Upper lobe of right lung (tissue), 1 donor: Measurements from ENCODE around the gene ZNF311. TPM values are rescaled to one million over a fixed set of nuclear protein-coding genes. Genes with fewer than 3 reads are reported as not detected.
A peak's percentile ranks its signal among the peaks of the same experiment; 100 is the strongest.
"Not testable (repeated sequence)": the region's sequence is repeated elsewhere in the genome, so short reads cannot be mapped to it uniquely, and the experiment has no call there.

Source experiments
- ATAC-seq: fragments of 200-7000 bp; cut with Tn5 transposase; one replicate; pipeline ENCODE4 v1.9.1; 2020; ENCODE audit warnings: mild to moderate bottlenecking, moderate library complexity
- DNase-seq: peaks from one replicate; pipeline ENCODE4 v3.0.0-alpha.2; 2020
- H3K27ac ChIP-seq: fragments of 200-600 bp; one replicate; pipeline ENCODE4 v1.8.0; 2022
- H3K27me3 ChIP-seq: fragments of 200-600 bp; one replicate; pipeline ENCODE4 v1.8.0; 2022; ENCODE audit warnings: mild to moderate bottlenecking
- H3K36me3 ChIP-seq: fragments of 200-600 bp; one replicate; pipeline ENCODE4 v1.8.0; 2022
- H3K4me1 ChIP-seq: fragments of 200-600 bp; one replicate; pipeline ENCODE4 v1.8.0; 2022
- H3K4me3 ChIP-seq: fragments of 200-600 bp; one replicate; pipeline ENCODE4 v1.8.0; 2022; ENCODE audit warnings: mild to moderate bottlenecking
- H3K9me3 ChIP-seq: fragments of 200-600 bp; one replicate; pipeline ENCODE4 v1.8.0; 2022
- CTCF ChIP-seq: fragments of 200-600 bp; IDR thresholded peaks from one replicate; pipeline ENCODE4 v1.8.0; 2022; ENCODE audit warnings: antibody characterized with exemption
- intact Hi-C: fragments of 100-400 bp; cut with DNase I; formaldehyde crosslinking; loops from one replicate; pipeline ENCODE4 v1.11.0; 2022
- total RNA-seq: library from RNA; stranded (reverse); fragmentation: NEBNext Ultra II Directional; extraction: Animal tissue kit (Norgen Biotek cat#: 25700); gene quantifications from one replicate; pipeline ENCODE4 v1.2.1, GENCODE V29; 2021
- donor health status: DM: no; HTN: yes; CAD: no; lungs with severe emphysema.

Gene ZNF311
- total RNA-seq, 1 donor from 2014 or later: 1.8 TPM

- DNase-seq: no peak
- H3K9me3 ChIP-seq: no peaks in the 10 kb centered on the region
- no peak for ATAC-seq
- H3K4me1 ChIP-seq: peaks cover 7% of the 10 kb centered on the region
- H3K27ac ChIP-seq: no peak overlapping the region
- no peak overlapping the region for H3K4me3 ChIP-seq
- TF ChIP-seq CTCF: no peak
- intact Hi-C loops: no loop called here
- H3K36me3 ChIP-seq: no peaks in the 10 kb centered on the region
- H3K27me3 ChIP-seq: peaks cover 21% of the 10 kb centered on the region
These were observed 48.8 kb downstream of the ZNF311 start for GRCh38 chr6:28956331-28956730.

DNA sequence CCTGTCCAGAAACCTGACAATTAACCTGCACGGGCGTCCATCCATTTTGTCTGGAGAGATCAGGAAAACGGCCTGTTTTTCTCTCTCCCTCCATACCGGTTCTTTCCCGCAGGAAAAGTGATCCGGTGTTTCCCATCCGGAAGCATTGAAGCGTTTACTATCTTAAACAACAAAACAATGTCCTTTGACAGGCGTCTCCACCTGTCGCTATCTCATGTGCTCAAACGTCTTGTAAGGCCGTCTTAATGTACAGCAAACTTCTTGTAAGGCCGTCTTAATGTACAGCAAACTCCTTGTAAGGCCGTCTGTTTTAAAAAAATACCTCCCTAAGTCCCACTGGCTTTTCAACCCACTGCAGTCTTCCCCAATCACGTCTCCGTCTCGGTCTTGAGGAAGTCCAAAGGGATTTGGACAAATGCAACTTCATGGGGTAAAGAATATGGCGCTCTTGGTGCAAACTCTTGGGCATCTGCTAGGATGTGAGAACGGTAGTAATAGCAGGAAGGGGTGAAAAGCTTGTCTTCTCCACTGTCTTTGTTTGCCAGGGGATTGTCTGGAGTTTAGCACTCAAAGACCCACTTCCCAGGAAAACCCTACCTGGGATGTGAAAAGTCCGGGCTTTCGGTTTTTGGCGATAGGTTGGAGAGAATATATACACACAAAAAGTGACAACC is 51.4 kb downstream of the ZNF311 start:
- ATAC-seq: no peak

DNA sequence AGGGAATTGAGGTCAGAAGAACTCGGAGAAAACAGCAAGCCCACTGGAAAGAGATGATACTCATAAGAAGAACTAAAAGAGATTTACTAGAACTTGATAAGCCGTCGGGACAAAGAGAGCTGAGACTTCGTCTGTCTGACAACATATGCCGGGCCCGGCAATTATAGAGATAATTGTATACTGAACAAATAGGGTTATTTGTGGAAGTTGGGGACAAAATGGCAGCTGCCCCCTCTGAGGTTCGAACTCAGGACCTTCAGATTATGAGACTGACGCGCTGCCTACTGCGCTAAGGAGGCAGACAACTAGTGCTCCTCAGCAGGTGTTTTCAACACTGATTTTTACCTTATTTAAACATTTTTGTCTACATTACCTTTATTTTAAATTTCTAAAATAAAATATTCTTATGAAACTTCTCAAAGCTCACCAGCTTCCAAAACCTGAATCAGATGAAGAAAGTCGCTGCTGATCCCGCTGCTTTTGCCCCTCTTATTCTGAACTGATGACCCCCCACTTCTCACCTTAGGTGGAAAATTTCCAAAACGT is 52.0 kb downstream of the ZNF311 start:
- Histone ChIP-seq H3K9me3 (no peaks in the 10 kb centered on the region), H3K27me3 (peaks cover 21% of the 10 kb centered on the region), H3K4me1 (peaks cover 7% of the 10 kb centered on the region), H3K4me3 (peak overlapping the region; percentile 24), H3K27ac (no peak overlapping the region), H3K36me3 (no peaks in the 10 kb centered on the region)
- intact Hi-C loops: no loop called here
- peak; percentile 55 for ATAC-seq
- no peak for DNase-seq
- TF ChIP-seq CTCF: no peak

More for the DNA sequence above, 51.4 kb downstream of the ZNF311 start:
- H3K27ac ChIP-seq: no peak overlapping the region
- H3K9me3 ChIP-seq: no peaks in the 10 kb centered on the region
- H3K4me3 ChIP-seq: peak overlapping the region; percentile 24
- peaks cover 7% of the 10 kb centered on the region for H3K4me1 ChIP-seq
- peaks cover 21% of the 10 kb centered on the region for H3K27me3 ChIP-seq
- H3K36me3 ChIP-seq: no peaks in the 10 kb centered on the region
- no peak for TF ChIP-seq CTCF
- no peak for DNase-seq
- intact Hi-C loops: no loop called here

GRCh38 chr6:28949656-28950195 is 55.4 kb downstream of the ZNF311 start:
- H3K27ac ChIP-seq, DNase-seq, ATAC-seq, H3K9me3 ChIP-seq, H3K36me3 ChIP-seq, H3K4me3 ChIP-seq, H3K4me1 ChIP-seq, intact Hi-C loops, H3K27me3 ChIP-seq: not testable (repeated sequence)

GRCh38 chr6:28948782-28949486 is 56.2 kb downstream of the ZNF311 start:
- Histone ChIP-seq H3K4me3 (no peak overlapping the region), H3K27me3 (no peaks in the 10 kb centered on the region), H3K36me3 (no peaks in the 10 kb centered on the region), H3K27ac (no peak overlapping the region), H3K4me1 (peaks cover 6% of the 10 kb centered on the region), H3K9me3 (no peaks in the 10 kb centered on the region)
- no peak for DNase-seq
- intact Hi-C loops: no loop called here
- no peak for TF ChIP-seq CTCF
- ATAC-seq: no peak

DNA sequence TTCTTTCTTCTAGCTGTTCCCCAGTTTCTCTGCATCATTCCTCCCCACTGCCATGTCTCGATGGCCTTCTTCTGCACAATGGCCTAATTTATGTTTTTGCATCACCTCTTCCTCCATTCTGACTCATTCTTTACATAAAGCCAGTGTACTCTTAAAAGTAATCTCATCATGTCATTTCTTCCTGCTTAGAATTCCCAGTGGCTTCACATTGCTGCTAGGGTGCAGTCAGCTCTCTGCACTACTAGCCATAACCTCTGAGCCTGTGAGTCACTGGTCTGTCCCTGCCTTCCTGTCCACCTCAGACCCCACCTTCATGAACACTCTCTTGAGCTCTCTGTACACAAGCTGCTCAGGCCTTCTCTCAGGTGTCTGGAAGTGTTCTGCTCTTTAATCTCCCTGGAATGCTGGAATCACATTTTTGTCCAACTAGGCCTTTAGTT is 57.3 kb downstream of the ZNF311 start:
- Histone ChIP-seq H3K4me1 (peaks cover 4% of the 10 kb centered on the region), H3K4me3 (no peak overlapping the region), H3K27ac (no peak overlapping the region), H3K36me3 (no peaks in the 10 kb centered on the region), H3K9me3 (no peaks in the 10 kb centered on the region), H3K27me3 (no peaks in the 10 kb centered on the region)
- DNase-seq (no peak), ATAC-seq (no peak)
- TF ChIP-seq CTCF: no peak
- intact Hi-C loops: no loop called here
